CD4-positive, CD25-positive, alpha-beta regulatory T cell (primary cell): ENCODE data around the gene BICRAL. TPM values are rescaled to one million over a fixed set of nuclear protein-coding genes. Genes with fewer than 3 reads are reported as not detected.
"Not testable (repeated sequence)": the region's sequence is repeated elsewhere in the genome, so short reads cannot be mapped to it uniquely, and the experiment has no call there.

ENCODE experiments used
- ATAC-seq, 2 donors: fragments of 150-1000 bp; cut with Tn5 transposase; one replicate each; pipeline ENCODE4 v1.10.0; 2021; ENCODE audit warnings: low read depth in 2 of 2, moderate number of reproducible peaks in 2 of 2, moderate library complexity in 1 of 2
- DNase-seq, 3 donors: peaks; one replicate each; pipeline versions ENCODE4 v3.0.0 to v3.0.0-alpha.2; 2012 to 2022; ENCODE audit warnings: mixed read lengths in 1 of 3
- H3K27ac ChIP-seq: one replicate; pipeline ENCODE4 v1.7.0; 2013; ENCODE audit warnings: mild to moderate bottlenecking, low read length; ENCODE audit not compliant: insufficient read depth, poor library complexity, severe bottlenecking
- H3K27me3 ChIP-seq: one replicate; pipeline ENCODE4 v1.7.0; 2013; ENCODE audit warnings: low read length; ENCODE audit not compliant: control insufficient read depth, insufficient read depth
- H3K36me3 ChIP-seq: one replicate; pipeline ENCODE4 v1.7.0; 2013; ENCODE audit warnings: mild to moderate bottlenecking, low read length, moderate library complexity; ENCODE audit not compliant: control insufficient read depth, insufficient read depth
- H3K4me1 ChIP-seq: 2 replicates; pipeline ENCODE4 v1.7.0; 2013; ENCODE audit warnings: mild to moderate bottlenecking, low read length; ENCODE audit not compliant: insufficient read depth, control insufficient read depth, poor library complexity, severe bottlenecking
- H3K4me3 ChIP-seq: one replicate; pipeline ENCODE4 v1.7.0; 2013; ENCODE audit warnings: low read depth, mild to moderate bottlenecking, low read length, moderate library complexity
- H3K9me3 ChIP-seq, 2 experiments: 1 replicate in 1 of 2; 2 replicates in 1 of 2; pipeline ENCODE4 v1.7.0; 2013; ENCODE audit warnings: low read length in 2 of 2, mild to moderate bottlenecking in 1 of 2, moderate library complexity in 1 of 2; ENCODE audit not compliant: control insufficient read depth in 2 of 2
- H3K27ac Mint-ChIP-seq, 3 donors: one replicate each; pipeline ENCODE4 v1.8.0; 2020 to 2022; ENCODE audit warnings: mild to moderate bottlenecking in 3 of 3, mixed read lengths in 3 of 3, moderate library complexity in 2 of 3
- H3K27me3 Mint-ChIP-seq: one replicate; pipeline ENCODE4 v1.8.0; 2022; ENCODE audit warnings: mild to moderate bottlenecking, mixed read lengths
- H3K36me3 Mint-ChIP-seq: one replicate; pipeline ENCODE4 v1.8.0; 2020; ENCODE audit warnings: mixed read lengths
- H3K4me1 Mint-ChIP-seq, 4 donors: one replicate each; pipeline ENCODE4 v1.8.0; 2020 to 2022; ENCODE audit warnings: mixed read lengths in 4 of 4, mild to moderate bottlenecking in 1 of 4
- H3K4me3 Mint-ChIP-seq, 4 donors: one replicate each; pipeline ENCODE4 v1.8.0; 2020 to 2022; ENCODE audit warnings: mild to moderate bottlenecking in 4 of 4, mixed read lengths in 4 of 4, moderate library complexity in 3 of 4
- H3K9me3 Mint-ChIP-seq, 7 donors: one replicate each; pipeline ENCODE4 v1.8.0; 2020 to 2022; ENCODE audit warnings: mixed read lengths in 7 of 7, mild to moderate bottlenecking in 3 of 7, moderate library complexity in 2 of 7
- polyA plus RNA-seq, 4 donors: library from polyadenylated mRNA; unstranded; fragments of 300-500 nt; fragmentation: Illumina TruSeq; gene quantifications; one replicate each; pipeline ENCODE4 v1.2.3, GENCODE V29; 2021
- total RNA-seq: library from RNA; stranded (reverse); gene quantifications from one replicate; pipeline ENCODE4 v1.2.3, GENCODE V29; 2022

The BICRAL gene
- total and polyA plus RNA-seq, 5 donors from 2014 or later: 3.3 to 47.0 (median 3.4) TPM

- peaks cover 36 to 78% (median 54%) of the 10 kb centered on the region in 4 donors for H3K4me1 Mint-ChIP-seq
- peak overlapping the region; percentile 98 for H3K27ac ChIP-seq
Measured at GRCh38 chr6:42769836-42770235, 12.0 kb upstream of the BICRAL start.

DNA sequence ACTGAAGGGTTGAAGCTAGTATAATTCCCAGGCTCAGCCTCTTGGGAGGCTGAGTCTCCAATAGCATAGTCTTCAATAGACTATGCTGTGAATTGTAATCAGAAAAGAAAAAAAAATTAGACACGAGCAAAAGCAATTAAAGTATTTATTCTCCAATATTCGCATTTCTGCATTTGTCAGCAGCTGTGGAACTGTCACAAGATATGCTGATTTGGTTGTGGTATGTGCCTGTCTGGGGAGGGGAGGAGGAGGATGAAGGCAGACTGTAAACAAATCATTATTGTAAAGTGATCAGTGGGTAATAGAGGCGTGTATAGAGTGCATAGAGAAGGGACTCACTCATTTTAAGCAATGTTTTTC lies 10.1 kb upstream of the BICRAL start:
- peaks cover 30 to 86% (median 59%) of the 10 kb centered on the region in 4 donors for H3K4me1 Mint-ChIP-seq
- H3K9me3 ChIP-seq: no peaks in the 10 kb centered on the region
- H3K27ac ChIP-seq: peak overlapping the region; percentile 98
- H3K36me3 ChIP-seq: no peaks in the 10 kb centered on the region
- H3K4me1 ChIP-seq: peaks cover 71% of the 10 kb centered on the region
- no peaks in the 10 kb centered on the region for H3K27me3 ChIP-seq
- peak overlapping the region; percentile 84 to 94 (median 86) for H3K4me3 Mint-ChIP-seq
- H3K36me3 Mint-ChIP-seq: peaks cover 16% of the 10 kb centered on the region
- DNase-seq: peak in 2 of 3 donors; percentile 56 to 69
- H3K9me3 Mint-ChIP-seq: peaks cover 0 to 3% (median 0%) of the 10 kb centered on the region in 7 donors
- H3K27ac Mint-ChIP-seq: peak overlapping the region; percentile 100
- no peaks in the 10 kb centered on the region for H3K27me3 Mint-ChIP-seq
- peak overlapping the region; percentile 87 for H3K4me3 ChIP-seq
- ATAC-seq: peak; percentile 7 to 21

More at GRCh38 chr6:42769836-42770235, 12.0 kb upstream of the BICRAL start:
- Histone ChIP-seq H3K4me1 (peaks cover 53% of the 10 kb centered on the region), H3K9me3 (no peaks in the 10 kb centered on the region), H3K36me3 (no peaks in the 10 kb centered on the region), H3K27me3 (no peaks in the 10 kb centered on the region), H3K4me3 (no peak overlapping the region)
- H3K9me3 Mint-ChIP-seq: peaks cover 0 to 3% (median 0%) of the 10 kb centered on the region in 7 donors
- ATAC-seq (no peak), DNase-seq (no peak)
- no peaks in the 10 kb centered on the region for H3K27me3 Mint-ChIP-seq
- H3K36me3 Mint-ChIP-seq: peaks cover 16% of the 10 kb centered on the region
- H3K4me3 Mint-ChIP-seq: peak overlapping the region in 1 of 4 donors; percentile 61
- H3K27ac Mint-ChIP-seq: peak overlapping the region; percentile 85 to 100 (median 92)

DNA sequence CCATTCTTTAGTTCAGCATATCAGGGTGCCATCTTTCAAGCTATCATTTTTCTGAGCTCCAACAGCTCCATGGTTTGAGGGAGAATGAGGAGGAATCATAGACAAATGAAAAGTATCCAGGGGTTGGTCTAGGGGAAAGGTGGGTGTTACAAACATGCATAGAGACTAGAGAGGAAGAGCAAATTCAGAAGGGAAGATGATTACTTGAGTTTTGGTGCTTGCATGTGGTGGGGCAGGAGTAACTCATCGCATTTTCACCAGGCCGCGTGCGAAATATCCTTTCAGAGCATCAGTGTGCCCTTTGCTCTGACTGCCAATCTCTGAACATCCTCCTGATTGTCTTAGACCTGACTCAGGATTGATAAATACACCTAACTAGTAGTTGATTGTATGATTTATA lies 7.7 kb upstream of the BICRAL start:
- DNase-seq: peak in 2 of 3 donors; percentile 37 to 69

GRCh38 chr6:42774821-42775487 lies 6.9 kb upstream of the BICRAL start:
- H3K9me3 Mint-ChIP-seq, H3K36me3 ChIP-seq, H3K27me3 Mint-ChIP-seq, H3K27me3 ChIP-seq, H3K9me3 ChIP-seq, H3K36me3 Mint-ChIP-seq: not testable (repeated sequence)
- Mint-ChIP-seq H3K27ac (peak overlapping the region; percentile 98 to 100 (median 98)), H3K4me1 (peaks cover 41 to 88% (median 65%) of the 10 kb centered on the region in 4 donors), H3K4me3 (peak overlapping the region; percentile 85 to 93 (median 86))
- DNase-seq: peak; percentile 19 to 80 (median 61)
- H3K27ac ChIP-seq: peak overlapping the region; percentile 98
- ATAC-seq: peak; percentile 5 to 15
- peak overlapping the region; percentile 73 for H3K4me3 ChIP-seq
- H3K4me1 ChIP-seq: peaks cover 91% of the 10 kb centered on the region

More for the DNA sequence above, 7.7 kb upstream of the BICRAL start:
- no peak for ATAC-seq
- H3K4me3 Mint-ChIP-seq: peak overlapping the region; percentile 85 to 93 (median 86)
- Histone ChIP-seq H3K36me3 (no peaks in the 10 kb centered on the region), H3K9me3 (no peaks in the 10 kb centered on the region), H3K4me1 (peaks cover 92% of the 10 kb centered on the region), H3K27me3 (no peaks in the 10 kb centered on the region), H3K27ac (peak overlapping the region; percentile 98), H3K4me3 (peak overlapping the region; percentile 73)
- H3K27ac Mint-ChIP-seq: peak overlapping the region; percentile 98 to 100 (median 98)
- peaks cover 0 to 1% (median 0%) of the 10 kb centered on the region in 7 donors for H3K9me3 Mint-ChIP-seq
- H3K27me3 Mint-ChIP-seq: no peaks in the 10 kb centered on the region
- peaks cover 44 to 88% (median 65%) of the 10 kb centered on the region in 4 donors for H3K4me1 Mint-ChIP-seq
- H3K36me3 Mint-ChIP-seq: peaks cover 3% of the 10 kb centered on the region

DNA sequence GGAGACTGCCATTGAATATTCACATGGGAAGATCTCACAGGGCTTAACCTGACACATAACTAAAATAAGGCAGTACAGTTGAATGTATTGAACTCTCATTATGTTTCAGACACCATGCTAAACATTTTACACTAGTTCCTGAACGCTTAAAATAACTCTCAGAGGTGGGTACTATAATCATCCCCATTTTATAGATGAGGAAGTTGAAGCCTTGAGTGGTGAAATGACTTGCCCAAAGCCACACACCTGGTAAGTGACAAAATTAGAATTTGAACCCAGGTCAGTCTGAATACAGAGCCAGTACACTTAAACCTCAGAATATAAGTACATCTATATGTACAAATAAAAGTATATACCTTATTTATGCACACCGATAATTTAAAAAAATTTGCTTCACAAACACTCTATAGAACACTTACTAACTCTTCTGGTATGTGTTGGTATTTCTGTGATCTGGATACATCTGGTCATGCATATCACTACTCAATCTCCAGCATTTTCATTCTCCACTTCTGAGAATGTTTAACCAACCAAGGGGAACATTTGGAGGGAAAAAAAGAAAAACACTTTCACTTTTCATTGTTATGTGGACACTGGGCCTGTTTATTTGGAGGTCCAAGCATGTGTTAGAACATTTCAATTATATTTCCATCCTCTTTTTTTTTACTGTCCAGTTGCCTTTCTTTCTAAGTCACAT lies 4.6 kb upstream of the BICRAL start:
- Histone ChIP-seq H3K4me1 (peaks cover 86% of the 10 kb centered on the region), H3K4me3 (no peak overlapping the region), H3K27ac (peak overlapping the region; percentile 98), H3K36me3 (no peaks in the 10 kb centered on the region), H3K27me3 (no peaks in the 10 kb centered on the region), H3K9me3 (no peaks in the 10 kb centered on the region)
- ATAC-seq: no peak
- H3K27me3 Mint-ChIP-seq: peaks cover 6% of the 10 kb centered on the region
- peaks cover 0 to 1% (median 0%) of the 10 kb centered on the region in 7 donors for H3K9me3 Mint-ChIP-seq
- peak overlapping the region in 3 of 4 donors; percentile 14 to 87 (median 78) for H3K4me3 Mint-ChIP-seq
- peaks cover 36 to 79% (median 62%) of the 10 kb centered on the region in 4 donors for H3K4me1 Mint-ChIP-seq
- peak overlapping the region; percentile 72 to 100 (median 87) for H3K27ac Mint-ChIP-seq
- no peaks in the 10 kb centered on the region for H3K36me3 Mint-ChIP-seq
- DNase-seq: peak in 1 of 3 donors; percentile 31

DNA sequence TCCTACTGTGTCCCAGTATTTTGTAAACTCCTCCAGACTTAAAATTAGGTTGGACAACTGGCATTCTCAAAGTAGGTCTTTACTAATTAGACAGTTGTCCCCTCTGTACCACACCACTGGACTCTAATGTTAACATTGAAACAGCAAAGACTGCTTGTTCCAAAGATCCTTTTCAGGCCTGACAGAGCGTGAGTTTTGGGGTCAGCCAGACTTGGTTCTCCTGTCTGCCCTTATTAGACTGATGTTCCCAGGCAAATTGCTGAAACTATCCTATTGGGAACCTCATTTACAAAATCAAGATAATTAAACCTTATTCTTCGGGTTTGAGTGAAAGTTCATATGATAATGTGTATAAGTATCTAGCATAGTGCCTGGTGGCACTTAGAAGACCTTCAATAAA lies 3.7 kb upstream of the BICRAL start:
- Mint-ChIP-seq H3K9me3 (peaks cover 0 to 2% (median 0%) of the 10 kb centered on the region in 7 donors), H3K36me3 (no peaks in the 10 kb centered on the region), H3K4me1 (peaks cover 32 to 71% (median 57%) of the 10 kb centered on the region in 4 donors), H3K27ac (peak overlapping the region in 2 of 3 donors; percentile 73 to 76), H3K4me3 (no peak overlapping the region), H3K27me3 (peaks cover 10% of the 10 kb centered on the region)
- H3K27me3 ChIP-seq: no peaks in the 10 kb centered on the region
- H3K4me1 ChIP-seq: peaks cover 77% of the 10 kb centered on the region
- no peaks in the 10 kb centered on the region for H3K9me3 ChIP-seq
- DNase-seq (no peak), ATAC-seq (no peak)
- H3K36me3 ChIP-seq: no peaks in the 10 kb centered on the region
- no peak overlapping the region for H3K27ac ChIP-seq
- no peak overlapping the region for H3K4me3 ChIP-seq

DNA sequence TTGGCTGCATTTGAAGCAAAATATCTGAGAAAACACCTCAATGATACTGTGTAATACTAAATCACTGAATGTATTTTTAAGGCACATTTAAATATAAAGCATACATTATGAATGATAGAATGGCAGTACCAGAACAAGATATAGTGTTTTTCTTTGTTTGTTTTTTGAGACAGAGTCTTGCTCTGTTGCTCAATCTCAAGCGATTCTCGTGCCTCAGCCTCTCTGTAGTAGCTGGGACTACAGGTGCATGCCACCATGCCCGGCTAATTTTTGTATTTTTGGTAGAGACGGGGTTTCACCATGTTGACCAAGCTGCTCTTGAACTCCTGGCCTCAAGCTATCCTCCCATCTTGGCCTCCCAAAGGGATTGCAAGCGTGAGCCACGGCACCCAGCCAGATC lies 2.3 kb upstream of the BICRAL start:
- Histone ChIP-seq H3K27ac (no peak overlapping the region), H3K27me3 (no peaks in the 10 kb centered on the region), H3K36me3 (no peaks in the 10 kb centered on the region), H3K9me3 (no peaks in the 10 kb centered on the region), H3K4me3 (peak overlapping the region; percentile 16), H3K4me1 (peaks cover 63% of the 10 kb centered on the region)
- Mint-ChIP-seq H3K9me3 (peaks cover 0 to 3% (median 0%) of the 10 kb centered on the region in 7 donors), H3K36me3 (no peaks in the 10 kb centered on the region), H3K4me1 (peaks cover 29 to 59% (median 49%) of the 10 kb centered on the region in 4 donors), H3K4me3 (peak overlapping the region in 3 of 4 donors; percentile 33 to 78 (median 54)), H3K27ac (peak overlapping the region in 2 of 3 donors; percentile 71 to 100), H3K27me3 (peaks cover 18% of the 10 kb centered on the region)
- ATAC-seq (no peak), DNase-seq (no peak)
